Lower leg skin (tissue), 3 donors: ENCODE results near the gene S100A5.
"Not testable (repeated sequence)": the region's sequence is repeated elsewhere in the genome, so short reads cannot be mapped to it uniquely, and the experiment has no call there.

ENCODE experiments used
- CTCF ChIP-seq, 3 donors: fragments of 450-650 bp; IDR thresholded peaks; one replicate each; pipeline ENCODE4 v1.5.1; 2016; ENCODE audit warnings: antibody characterized with exemption in 3 of 3, mild to moderate bottlenecking in 3 of 3, moderate library complexity in 2 of 3
- POLR2A ChIP-seq, 2 donors: fragments of 450-650 bp; IDR thresholded peaks; one replicate each; pipeline ENCODE4 v1.6.1; 2016 to 2017; ENCODE audit warnings: antibody characterized with exemption in 2 of 2, mild to moderate bottlenecking in 1 of 2, moderate library complexity in 1 of 2

GRCh38 chr1:153583514-153583913 lies 42.8 kb upstream of the S100A5 start:
- TF ChIP-seq CTCF, POLR2A (IDR thresholded peaks at IDR 0.05): not testable (repeated sequence)
